Forelimb muscle (tissue), 1 donor: ENCODE measurements around the gene FAM168B. TPM values are rescaled to one million over a fixed set of nuclear protein-coding genes. Genes with fewer than 3 reads are reported as not detected.
"Not testable (repeated sequence)": the region's sequence is repeated elsewhere in the genome, so short reads cannot be mapped to it uniquely, and the experiment has no call there.

Experiments used
- DNase-seq: peaks from one replicate; pipeline ENCODE4 v3.0.0-alpha.2; 2013; ENCODE audit warnings: low read depth
- polyA plus RNA-seq: library from polyadenylated mRNA; unstranded; fragments of 120-200 nt; gene quantifications from one replicate; pipeline ENCODE4 v1.2.1, GENCODE V29; 2013; ENCODE audit not compliant: insufficient read length

FAM168B gene
- polyA plus RNA-seq, 1 donor: 64.6 TPM

DNA sequence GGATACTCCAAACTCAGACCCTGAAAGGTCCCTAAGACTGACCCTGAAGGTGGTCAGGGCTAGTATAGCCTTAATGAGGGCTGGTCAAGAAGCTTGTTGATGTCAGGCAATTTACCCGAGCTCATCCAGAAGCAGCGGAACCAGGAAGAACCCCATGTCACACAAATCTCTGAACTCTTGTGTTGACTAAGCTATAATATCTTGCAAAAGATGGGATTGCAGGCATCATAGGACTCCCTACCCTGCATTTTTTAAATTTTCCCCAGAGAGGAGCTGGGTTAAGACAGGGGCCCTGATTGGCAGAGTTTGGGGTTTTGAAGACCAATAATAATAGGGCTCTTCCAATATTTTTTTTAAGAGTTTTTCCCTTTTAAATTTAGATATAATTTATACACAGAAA, 9.9 kb upstream of the FAM168B start:
- DNase-seq: no peak

DNA sequence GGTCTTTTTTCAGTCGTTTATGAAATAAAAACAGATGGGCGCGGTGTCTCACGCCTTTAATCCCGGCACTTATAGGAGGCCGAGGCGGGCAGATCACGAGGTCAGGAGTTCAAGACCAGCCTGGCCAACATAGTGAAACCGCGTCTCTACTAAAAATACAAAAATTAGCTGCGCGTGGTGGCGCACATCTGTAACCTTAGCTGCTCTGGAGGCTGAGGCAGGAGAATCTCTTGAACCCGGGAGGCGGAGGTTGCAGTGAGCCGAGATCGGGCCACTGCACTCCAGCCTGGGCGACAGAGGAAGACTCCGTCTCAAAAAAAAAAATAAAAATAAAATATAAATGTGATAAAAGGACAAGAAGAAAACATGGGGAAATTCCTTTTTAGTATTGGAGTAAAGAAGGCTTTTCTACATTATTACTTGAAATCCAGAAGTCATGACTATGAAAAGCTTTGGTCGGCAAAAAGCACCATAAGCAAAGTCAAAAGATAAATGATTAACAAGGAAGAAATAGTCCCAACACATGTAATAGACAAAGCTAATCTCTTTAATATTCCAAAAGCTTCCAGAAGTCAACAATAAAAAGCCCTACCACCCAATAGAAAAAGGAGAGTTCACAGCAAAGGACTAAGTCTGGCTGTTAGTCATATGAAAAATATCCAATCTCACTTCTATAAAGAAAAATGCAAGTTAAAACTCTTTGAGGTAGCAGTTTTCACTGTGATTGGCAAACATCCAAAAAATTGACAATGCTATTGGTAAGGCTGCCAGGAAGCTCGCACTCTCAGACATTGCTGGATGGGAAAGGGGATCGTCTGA, 1.4 kb upstream of the FAM168B start:
- DNase-seq: no peak

DNA sequence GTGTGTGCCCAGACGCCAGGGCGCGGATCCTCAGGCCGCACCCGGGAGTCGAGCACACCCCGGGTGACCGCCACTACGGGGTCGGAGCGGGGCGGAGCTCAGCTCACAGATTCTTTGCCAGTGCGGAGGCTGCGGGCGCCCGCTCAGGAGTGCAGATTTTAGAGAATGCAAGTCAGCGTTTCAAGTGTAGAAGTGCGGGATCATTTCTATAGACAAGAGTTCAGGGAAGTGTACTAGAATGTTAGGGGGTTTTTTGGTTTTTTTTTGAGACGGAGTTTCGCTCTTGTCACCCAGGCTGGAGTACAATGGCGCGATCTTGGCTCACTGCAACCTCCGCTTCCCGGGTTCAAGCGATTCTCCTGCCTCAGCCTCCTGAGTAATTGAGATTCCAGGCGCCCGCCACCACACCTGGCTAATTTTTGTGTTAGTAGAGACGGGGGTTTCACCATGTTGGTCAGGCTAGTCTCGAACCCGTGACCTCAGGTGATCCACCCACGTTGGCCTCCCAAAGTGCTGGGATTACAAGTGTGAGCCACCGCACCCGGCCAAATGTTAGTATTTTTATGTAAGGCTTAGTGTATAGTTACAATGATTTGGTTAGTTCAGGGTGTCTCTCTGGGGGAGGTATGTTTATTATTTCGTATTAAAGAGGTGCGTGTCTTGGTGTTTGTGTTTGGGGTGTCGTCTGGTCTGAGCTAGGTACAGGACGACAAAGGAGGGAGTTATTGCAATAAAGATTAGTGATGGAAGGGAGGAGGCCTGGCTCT, 619 bp upstream of the FAM168B start:
- DNase-seq: no peak

DNA sequence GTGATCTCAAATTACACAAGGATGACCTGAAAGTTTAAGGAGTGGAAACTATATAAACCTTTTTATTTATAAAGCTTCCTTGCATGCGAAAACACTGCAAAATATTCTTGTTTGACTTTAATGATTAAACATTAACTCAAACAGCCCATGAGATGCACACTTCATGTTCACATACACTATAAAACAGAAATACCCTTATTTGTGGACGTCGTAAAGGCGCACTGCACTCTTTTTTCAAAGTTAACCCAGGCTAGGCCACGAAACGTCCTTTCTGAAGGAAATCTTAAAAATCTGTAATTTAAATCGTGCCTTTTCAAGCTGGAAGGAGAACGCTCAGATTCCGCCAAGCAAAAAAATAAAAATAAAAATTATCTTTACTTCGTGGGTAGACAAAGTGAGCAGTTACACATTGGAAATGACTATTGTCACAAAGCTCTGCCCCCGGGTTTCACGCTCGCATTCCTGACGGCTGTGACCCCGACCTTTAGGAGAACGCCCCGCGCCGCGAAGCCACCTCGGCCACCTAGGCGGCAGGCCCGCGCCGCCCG, 728 bp downstream of the FAM168B start:
- no peak for DNase-seq

DNA sequence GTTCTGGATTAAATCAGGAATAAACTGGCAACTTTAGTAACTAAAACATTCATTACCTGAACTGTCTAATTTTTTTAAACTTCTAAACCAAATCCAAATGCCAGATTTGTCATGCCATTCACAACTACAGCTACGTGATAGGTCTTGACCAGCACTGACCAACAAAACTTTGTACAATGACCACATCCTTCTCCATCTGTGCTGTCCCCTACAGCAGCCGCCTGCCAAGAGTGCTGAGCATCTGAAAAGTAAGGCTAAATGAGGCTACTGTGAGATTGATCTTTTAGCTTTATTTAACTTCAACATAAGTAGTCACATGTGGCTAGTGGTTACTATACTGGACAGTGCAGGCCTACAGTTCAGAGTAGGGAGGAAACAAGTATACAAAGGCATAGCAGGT, 7.6 kb downstream of the FAM168B start:
- DNase-seq: no peak

DNA sequence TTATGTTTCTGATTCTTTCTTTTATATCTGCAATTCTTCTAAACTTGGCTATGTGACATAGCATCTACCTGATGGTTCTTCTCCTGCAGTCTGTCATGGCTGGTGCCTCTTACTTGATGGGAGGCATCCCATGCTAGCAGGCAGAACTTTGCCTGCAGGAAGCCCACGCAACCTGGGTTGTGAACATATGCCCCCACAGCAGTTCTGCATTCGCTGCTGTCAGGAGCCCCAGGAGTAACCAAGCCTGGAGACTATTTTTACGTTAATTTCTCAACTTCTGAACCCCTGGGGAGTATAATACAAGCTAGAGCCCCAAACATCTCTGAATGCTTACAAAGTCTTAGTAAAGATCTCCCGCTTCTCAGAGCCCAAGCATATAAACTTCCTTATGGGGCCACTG, 12.1 kb downstream of the FAM168B start:
- DNase-seq: no peak

DNA sequence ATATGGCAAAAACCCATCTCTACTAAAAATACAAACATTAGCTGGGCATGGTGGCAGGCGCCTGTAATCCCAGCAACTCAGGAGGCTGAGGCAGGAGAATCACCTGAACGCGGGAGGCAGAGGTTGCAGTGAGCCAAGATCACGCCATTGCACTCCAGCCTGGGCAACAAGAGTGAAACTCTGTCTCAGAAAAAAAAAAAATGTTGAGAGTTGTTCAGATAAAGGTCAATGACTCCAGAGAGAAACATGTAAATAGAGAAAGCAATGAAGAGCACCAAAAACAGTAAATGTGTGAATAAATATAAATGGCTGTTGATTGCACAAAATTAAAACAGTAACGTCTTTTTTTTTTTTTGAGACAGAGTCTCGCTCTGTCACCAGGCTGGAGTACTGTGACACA, 13.3 kb downstream of the FAM168B start:
- not testable (repeated sequence) for DNase-seq

DNA sequence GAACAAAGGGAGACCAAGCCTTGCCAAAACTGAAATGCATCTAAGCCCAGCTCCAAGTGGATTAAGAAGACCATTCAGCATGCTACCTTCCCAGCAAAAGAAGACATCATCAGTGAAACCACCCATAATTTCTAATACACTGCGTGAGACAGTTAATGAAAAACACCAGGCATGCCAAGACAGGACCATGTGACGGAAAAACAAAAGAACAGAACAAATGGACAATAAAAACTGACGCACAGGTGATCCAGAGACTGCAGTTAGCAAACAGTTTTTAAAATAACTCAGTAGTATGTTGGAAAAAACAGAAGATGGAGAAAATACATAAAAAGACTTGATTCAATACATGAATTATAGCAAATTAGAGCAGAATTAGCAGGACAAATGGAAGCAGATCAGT, 15.3 kb downstream of the FAM168B start:
- no peak for DNase-seq

DNA sequence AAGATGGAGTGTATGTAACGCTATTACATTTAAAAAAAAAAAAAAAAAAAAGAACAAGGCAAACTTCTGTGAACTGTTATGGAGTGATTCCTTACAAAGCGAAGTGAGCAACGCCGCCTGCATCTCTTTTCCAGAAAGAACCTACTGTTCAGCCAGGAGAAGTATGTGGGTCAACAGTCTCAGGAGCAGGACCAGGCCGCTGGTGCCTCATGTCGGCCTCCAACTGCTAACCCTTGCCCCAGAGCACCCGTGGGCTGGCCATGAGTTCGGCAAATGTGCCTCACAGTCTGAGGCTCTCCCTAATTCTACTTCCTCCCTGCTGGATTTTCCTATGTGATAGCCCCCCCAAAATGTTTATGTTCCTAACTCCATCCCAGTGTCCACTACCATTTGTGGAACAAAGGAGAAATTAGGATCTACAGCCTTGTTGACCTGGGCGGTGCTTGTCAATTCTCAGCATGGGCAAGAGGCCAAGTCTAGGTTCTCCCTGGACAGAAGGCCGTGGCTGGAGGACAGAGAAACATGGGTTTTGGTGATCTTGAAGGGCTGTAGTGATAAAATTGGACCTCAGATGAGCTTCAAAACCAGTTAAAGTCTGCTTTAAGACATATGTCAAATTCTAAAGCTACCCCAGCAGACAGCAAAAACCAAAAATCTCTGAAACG, 15.9 kb downstream of the FAM168B start:
- no peak for DNase-seq

DNA sequence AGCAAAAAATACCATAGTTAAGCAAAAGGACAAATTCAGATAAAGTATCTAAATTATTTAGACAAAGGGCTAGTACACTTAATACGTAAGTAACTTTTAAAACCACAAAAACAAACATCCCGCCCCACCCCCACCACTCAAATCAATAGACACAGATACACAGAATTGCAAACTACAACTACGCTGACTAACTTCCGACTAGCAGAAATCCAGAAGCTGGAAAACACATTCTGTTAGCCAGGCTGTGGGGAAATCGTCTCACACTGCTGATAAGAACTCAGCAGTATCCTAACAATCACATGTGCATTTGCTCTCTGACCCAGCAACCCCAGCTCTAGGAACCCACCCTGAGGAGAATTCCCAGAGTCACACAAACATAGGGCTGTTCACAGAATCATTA, 16.6 kb downstream of the FAM168B start:
- no peak for DNase-seq

DNA sequence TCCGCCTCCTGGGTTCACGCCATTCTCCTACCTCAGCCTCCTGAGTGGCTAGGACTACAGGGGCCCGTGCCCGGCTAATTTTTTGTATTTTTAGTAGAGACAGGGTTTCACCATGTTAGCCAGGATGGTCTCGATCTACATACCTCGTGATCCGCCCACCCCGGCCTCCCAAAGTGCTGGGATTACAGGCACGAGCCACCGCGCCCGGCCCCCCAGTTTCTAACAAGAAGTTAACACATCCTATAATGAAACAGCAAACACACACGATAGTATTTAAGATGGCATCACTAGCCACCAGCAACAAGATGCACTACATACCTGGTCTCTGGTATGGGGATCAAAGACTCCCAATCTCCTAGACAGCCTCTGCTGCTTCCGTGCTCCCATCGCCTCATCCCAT, 17.7 kb downstream of the FAM168B start:
- not testable (repeated sequence) for DNase-seq

DNA sequence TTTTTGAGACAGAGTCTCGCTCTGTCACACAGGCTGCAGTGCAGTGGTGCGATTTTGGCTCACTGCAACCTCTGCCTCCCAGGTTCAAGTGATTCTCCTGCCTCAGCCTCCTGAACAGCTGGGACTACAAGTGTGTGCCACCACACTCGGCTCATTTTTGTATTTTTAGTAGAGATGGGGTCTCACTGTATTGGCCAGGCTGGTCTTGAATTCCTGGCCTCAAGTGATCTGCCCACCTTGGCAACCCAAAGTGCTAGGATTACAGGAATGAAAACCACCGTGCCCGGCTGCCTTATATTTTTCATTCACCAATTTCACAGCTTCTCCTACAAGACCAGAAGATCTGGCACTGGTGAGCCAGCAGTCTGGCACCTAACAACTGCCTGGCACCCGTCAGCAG, 25.1 kb downstream of the FAM168B start:
- DNase-seq: not testable (repeated sequence)

DNA sequence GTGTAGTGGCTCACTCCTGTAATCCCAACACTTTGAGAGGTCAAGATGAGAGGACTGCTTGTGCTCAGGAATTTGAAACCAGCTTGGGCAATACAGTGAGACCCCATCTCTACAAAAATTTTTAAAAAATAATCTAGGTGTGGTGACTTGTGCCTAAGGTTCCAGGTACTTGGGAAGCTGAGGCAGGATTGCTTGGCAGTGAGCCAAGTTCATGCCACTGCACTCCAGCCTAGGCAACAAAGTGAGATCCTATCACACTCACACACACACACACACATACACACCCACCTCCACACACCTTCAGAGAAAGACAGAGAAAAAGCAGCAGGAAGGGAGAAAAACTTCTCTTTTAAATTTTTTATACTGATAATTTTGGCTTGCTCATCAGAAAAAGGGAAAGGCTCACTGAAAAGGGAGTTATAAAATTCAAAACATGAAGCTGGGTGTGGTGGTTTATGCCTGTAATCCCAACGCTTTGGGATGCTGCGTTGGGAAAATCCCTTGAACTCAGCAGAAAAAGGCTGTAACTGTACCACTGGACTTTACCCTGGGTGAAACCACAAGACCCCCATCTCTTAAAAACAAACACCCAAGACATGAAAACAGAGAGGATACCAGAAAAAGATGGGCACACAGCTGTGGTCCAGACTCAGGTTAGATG, 25.7 kb downstream of the FAM168B start:
- no peak for DNase-seq

DNA sequence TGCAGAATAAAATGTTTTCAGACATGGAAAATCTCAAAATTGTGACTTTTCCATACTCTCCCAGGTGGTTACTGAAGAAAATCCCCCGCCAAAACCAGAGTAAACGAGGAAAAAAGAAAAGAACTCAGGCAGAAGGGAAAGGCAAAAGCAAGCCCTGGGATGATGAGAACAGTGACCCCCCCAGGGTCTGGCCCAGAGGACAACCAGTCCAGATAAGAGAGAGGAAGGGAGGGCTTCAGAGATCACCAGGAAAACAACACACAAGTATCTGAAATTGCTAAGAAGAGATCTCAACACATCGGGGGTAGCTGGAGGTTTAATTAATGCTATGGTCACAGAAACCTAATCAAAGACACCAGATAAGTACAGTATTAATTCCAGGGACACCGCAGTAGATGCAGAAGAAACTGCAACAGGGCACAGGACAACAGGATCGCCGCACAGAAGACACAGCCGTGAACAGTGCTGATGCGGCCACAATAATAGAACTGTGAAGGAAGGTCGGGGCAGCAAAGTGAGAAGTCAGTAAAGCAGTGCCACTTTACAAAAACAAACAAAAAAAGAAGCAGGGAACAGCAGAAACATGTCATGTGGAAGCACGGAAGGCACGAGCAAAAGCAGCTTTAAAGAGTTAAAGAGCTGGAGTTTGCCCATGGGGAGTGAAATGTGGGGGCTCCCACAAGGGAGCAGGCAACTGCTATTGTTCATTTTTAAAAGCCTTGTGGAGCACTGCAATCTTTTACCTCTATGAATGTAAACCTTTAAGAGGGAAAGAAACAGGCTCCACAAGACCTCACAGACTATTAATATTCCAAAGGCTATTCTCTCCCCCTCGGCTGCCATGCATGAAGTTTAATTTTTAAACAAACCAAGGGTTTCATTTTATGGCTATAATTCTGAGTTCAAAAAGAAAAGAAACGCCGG, 28.4 kb downstream of the FAM168B start:
- DNase-seq: no peak

DNA sequence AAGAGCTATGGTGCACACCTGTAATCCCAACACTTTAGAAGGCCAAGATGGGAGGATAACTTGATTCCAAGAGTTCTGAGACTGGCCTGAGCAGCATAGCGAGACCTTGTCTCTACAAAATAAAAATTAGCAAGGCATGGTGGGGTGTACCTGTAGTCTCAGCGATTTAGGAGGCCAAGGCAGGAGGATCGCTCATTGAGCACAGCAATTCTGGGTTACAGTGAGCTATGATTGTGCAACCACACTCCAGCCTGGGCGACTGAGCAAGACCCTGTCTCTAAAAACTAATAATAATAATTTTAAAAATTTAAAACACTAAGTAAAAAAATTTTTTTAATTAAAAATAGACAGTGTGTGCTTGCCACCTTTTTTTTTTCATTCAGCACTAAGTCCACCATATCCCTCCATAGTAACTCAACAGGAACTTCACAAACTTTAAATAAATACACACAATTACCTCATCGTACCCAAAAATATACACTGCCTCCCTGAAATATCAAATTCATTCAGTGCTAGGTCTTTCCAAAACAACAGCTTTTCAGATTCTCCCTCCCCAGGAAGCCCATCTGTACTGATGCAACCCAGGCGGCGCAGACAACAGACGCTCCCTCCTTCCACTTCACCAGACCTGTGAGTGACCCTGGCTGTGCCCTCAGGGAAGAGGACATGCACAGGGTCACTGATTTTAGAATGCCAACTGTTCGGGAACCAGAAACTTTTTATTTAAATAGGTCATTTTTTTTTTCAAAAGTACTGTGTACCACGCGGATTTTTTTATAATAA, 29.6 kb downstream of the FAM168B start:
- no peak for DNase-seq

DNA sequence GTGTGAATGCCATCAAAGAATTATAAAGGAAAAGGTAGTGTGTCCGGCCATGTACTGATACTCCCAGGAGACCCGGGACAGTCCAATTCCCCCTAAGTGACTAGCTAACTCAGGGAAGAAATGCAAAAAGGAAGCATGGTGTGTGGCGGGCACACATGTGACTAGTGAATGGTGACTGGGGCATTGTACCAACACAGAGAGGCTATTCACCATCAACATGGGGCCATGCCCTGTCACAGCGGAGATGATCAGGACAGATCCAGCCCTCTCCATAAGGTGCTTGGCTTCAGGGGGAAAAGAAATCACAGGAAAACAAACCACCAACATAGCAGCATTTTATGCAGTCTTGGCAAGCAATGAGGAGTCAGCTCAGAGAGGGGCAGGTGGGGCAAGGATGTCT, 34.3 kb downstream of the FAM168B start:
- no peak for DNase-seq

DNA sequence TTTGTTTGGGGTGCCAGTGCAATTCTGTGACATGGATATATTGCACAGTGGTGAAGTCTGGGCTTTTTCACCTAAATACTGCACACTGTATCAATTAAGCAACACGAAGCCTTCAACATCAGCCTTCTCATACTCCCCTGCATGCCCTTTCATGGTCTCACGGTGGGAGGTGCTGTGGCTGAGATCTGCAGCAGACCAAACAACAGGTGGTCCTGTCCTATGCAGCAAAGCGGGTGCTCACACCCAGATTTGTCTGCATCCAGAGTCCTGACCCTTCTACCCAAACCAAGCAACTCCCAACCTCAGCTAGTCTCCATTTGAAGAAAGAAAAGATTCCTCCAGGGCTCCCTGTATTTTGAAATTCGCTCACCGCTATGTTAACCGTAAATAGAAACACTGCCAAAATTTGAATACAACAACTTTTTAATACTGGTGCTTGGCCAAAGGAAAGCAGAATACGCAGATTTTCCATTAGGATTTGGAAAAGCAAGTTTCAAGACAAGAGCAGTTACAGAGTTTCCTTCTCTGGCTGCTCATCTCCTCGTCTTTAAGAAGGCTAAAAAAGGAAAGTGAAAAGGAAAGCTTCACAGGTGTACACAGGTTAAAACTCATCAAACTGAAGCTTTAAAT, 34.9 kb downstream of the FAM168B start:
- peak; percentile 74 for DNase-seq

DNA sequence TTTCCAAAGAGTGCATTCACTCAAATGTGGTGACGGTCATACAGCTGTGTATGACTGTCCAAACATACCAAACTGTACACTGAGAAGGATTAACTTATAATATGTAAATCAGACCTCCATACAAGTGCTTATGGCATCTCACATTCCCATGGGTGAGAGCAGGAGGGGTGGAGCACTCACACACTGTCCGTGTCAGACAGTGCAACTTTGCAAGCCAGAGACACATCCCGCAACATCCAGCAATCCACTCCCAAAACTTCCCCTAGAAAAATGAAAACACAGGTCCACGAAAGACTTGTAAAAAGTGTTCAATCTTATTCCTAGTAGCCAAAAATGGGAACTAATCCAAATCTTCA, 36.4 kb downstream of the FAM168B start:
- DNase-seq: no peak

DNA sequence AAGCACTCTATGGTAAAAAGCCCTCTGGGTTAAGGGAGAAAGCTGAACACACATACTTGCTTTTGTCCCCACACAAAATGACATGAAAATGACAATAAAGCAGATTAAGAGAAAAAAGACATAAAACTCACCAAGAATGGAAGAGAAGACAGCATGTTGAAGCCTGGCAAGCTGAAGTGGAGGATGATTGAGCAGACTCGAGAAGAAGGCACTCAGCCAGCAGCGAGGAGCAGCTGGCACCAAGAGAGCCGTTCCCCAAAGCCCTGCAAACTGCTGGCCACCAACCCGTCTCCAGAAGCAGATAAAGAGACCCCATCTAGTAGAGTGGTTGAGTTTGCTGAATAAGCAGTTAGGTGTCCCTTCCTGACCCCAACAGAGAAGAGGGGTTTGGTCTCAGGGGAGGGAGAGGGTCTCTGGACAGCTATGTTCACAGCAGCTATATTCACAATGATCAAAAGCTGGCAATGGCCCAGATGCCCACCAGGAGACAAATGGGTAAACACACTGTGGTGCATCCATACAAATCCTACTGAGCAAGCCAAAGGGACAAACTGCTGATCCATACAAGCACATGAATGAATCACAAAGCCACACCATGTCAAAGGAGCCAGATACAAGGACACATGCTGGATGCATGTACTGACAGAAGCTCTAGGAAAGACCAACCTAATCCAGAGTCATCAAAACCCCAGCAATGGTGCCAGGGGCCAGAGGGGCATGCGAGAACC, 36.9 kb downstream of the FAM168B start:
- DNase-seq: no peak
